IMR-90 (cell line): ENCODE data around the gene TRAF7. TPM values are rescaled to one million over a fixed set of nuclear protein-coding genes. Genes with fewer than 3 reads are reported as not detected.

ENCODE experiments used
- ATAC-seq: fragments of 200-7000 bp; cut with Tn5 transposase; 2 replicates; pipeline ENCODE4 v1.9.1; 2020; ENCODE audit warnings: low read depth, mild to moderate bottlenecking, moderate library complexity
- BruUV-seq: library from RNA; stranded (reverse); fragments of 400-500 nt; replicated peaks from 2 replicates; lab custom pipeline; 2021; lab: Mats Ljungman, UMichigan
- CTCF ChIA-PET: fragments of 300-600 bp; formaldehyde crosslinking; extraction: SDS; loops from one replicate; lab custom pipeline; 2021; ENCODE audit warnings: antibody characterized with exemption; lab: Yijun Ruan, JAX
- POLR2A ChIA-PET: fragments of 300-600 bp; sonication (Branson Sonifier 250); formaldehyde crosslinking; loops from one replicate; lab custom pipeline; 2022; ENCODE audit warnings: antibody characterized with exemption; ENCODE audit not compliant: unreplicated experiment; lab: Charles Lee
- DNase-seq: peaks from one replicate; pipeline ENCODE4 v3.0.0; 2013
- H2AFZ ChIP-seq: replicated peaks from 2 replicates; pipeline ENCODE3; 2013; ENCODE audit warnings: low read length, mild to moderate bottlenecking; ENCODE audit not compliant: poor library complexity
- H2AK5ac ChIP-seq: 2 replicates; pipeline ENCODE4 v1.6.1; 2013; ENCODE audit warnings: low read depth, low read length, inconsistent platforms
- H2AK9ac ChIP-seq: replicated peaks from 2 replicates; pipeline ENCODE3; 2013; ENCODE audit warnings: mild to moderate bottlenecking, low read depth, low read length, moderate library complexity; ENCODE audit not compliant: poor library complexity
- H2BK120ac ChIP-seq: 2 replicates; pipeline ENCODE4 v1.6.1; 2013; ENCODE audit warnings: low read depth, low read length, inconsistent platforms
- H2BK15ac ChIP-seq: 3 replicates; pipeline ENCODE4 v1.6.1; 2013; ENCODE audit warnings: low read depth, low read length, inconsistent platforms
- H2BK20ac ChIP-seq: 2 replicates; pipeline ENCODE4 v1.6.1; 2013; ENCODE audit warnings: low read depth, mild to moderate bottlenecking, inconsistent platforms, low read length, moderate library complexity
- H2BK5ac ChIP-seq: 2 replicates; pipeline ENCODE4 v1.6.1; 2013; ENCODE audit warnings: mild to moderate bottlenecking, low read depth, low read length, inconsistent platforms; ENCODE audit not compliant: poor library complexity, severe bottlenecking
- H3K14ac ChIP-seq: replicated peaks from 2 replicates; pipeline ENCODE4 v1.6.1; 2013; ENCODE audit warnings: low read depth, low read length, inconsistent platforms
- H3K18ac ChIP-seq: 2 replicates; pipeline ENCODE4 v1.6.1; 2013; ENCODE audit warnings: low read depth, low read length, control low read depth
- H3K23ac ChIP-seq: 2 replicates; pipeline ENCODE4 v1.6.1; 2013; ENCODE audit warnings: low read depth, low read length, inconsistent platforms
- H3K27ac ChIP-seq: 2 replicates; pipeline ENCODE4 v1.5.1; 2013; ENCODE audit warnings: mild to moderate bottlenecking, control low read depth, low read length; ENCODE audit not compliant: insufficient read depth
- H3K27me3 ChIP-seq: 2 replicates; pipeline ENCODE4 v1.6.1; 2013; ENCODE audit warnings: low read length; ENCODE audit not compliant: control insufficient read depth, insufficient read depth
- H3K36me3 ChIP-seq: 2 replicates; pipeline ENCODE4 v1.6.1; 2013; ENCODE audit warnings: low read length, mixed read lengths; ENCODE audit not compliant: control insufficient read depth, insufficient read depth
- H3K4ac ChIP-seq: 2 replicates; pipeline ENCODE4 v1.6.1; 2013; ENCODE audit warnings: low read depth, low read length, inconsistent platforms
- H3K4me1 ChIP-seq: 2 replicates; pipeline ENCODE4 v1.6.1; 2013; ENCODE audit warnings: low read length, mixed read lengths; ENCODE audit not compliant: control insufficient read depth, insufficient read depth
- H3K4me2 ChIP-seq: 2 replicates; pipeline ENCODE4 v1.6.1; 2013; ENCODE audit warnings: low read depth, mild to moderate bottlenecking, control low read depth, low read length, moderate library complexity
- H3K4me3 ChIP-seq: 2 replicates; pipeline ENCODE4 v1.5.1; 2013; ENCODE audit warnings: low read depth, mild to moderate bottlenecking, control low read depth, low read length, moderate library complexity; ENCODE audit not compliant: insufficient read depth
- H3K56ac ChIP-seq: 2 replicates; pipeline ENCODE4 v1.6.1; 2013; ENCODE audit warnings: low read length, inconsistent platforms; ENCODE audit not compliant: insufficient read depth; ENCODE audit errors: extremely low read depth
- H3K79me1 ChIP-seq, 2 experiments: 2 replicates each; pipeline ENCODE4 v1.6.1; 2013; ENCODE audit warnings: low read length in 2 of 2, inconsistent platforms in 1 of 2, low read depth in 1 of 2
- H3K9ac ChIP-seq: 2 replicates; pipeline ENCODE4 v1.6.1; 2013; ENCODE audit warnings: low read depth, low read length, control low read depth
- H3K9me1 ChIP-seq: 2 replicates; pipeline ENCODE4 v1.6.1; 2013; ENCODE audit warnings: low read length, inconsistent platforms; ENCODE audit not compliant: insufficient read depth
- H3K9me3 ChIP-seq: 2 replicates; pipeline ENCODE4 v1.6.1; 2013; ENCODE audit warnings: low read length; ENCODE audit not compliant: control insufficient read depth, insufficient read depth
- H4K20me1 ChIP-seq: 2 replicates; pipeline ENCODE4 v1.6.1; 2013; ENCODE audit warnings: low read length, inconsistent platforms; ENCODE audit not compliant: insufficient read depth
- H4K5ac ChIP-seq: 2 replicates; pipeline ENCODE4 v1.6.1; 2013; ENCODE audit warnings: mild to moderate bottlenecking, low read depth, low read length, control low read depth
- H4K8ac ChIP-seq, 2 experiments: 2 replicates each; pipeline ENCODE4 v1.6.1; 2013; ENCODE audit warnings: low read depth in 2 of 2, low read length in 2 of 2, control low read depth in 1 of 2, inconsistent platforms in 1 of 2
- H4K91ac ChIP-seq: 2 replicates; pipeline ENCODE4 v1.6.1; 2013; ENCODE audit warnings: low read depth, low read length, inconsistent platforms; ENCODE audit not compliant: insufficient read depth
- BHLHE40 ChIP-seq: fragments of 150-350 bp; IDR thresholded peaks from 2 replicates; pipeline ENCODE4 v1.6.1; 2016; ENCODE audit warnings: mild to moderate bottlenecking, low read depth, low read length
- CEBPB ChIP-seq: IDR thresholded peaks from 2 replicates; pipeline ENCODE4 v1.6.1; 2012; ENCODE audit warnings: low read depth, low read length, improper control_type of control experiment
- CHD1 ChIP-seq: IDR thresholded peaks from 2 replicates; pipeline ENCODE4 v1.6.1; 2012; ENCODE audit warnings: low read depth, low read length, improper control_type of control experiment
- ELK1 ChIP-seq: fragments of 150-350 bp; IDR thresholded peaks from 2 replicates; pipeline ENCODE4 v1.6.1; 2016; ENCODE audit warnings: low read depth, mild to moderate bottlenecking, low read length, moderate library complexity, borderline replicate concordance
- FOS ChIP-seq: fragments of 150-350 bp; IDR thresholded peaks from 2 replicates; pipeline ENCODE4 v1.6.1; 2016; ENCODE audit warnings: low read depth, low read length
- MAFK ChIP-seq: IDR thresholded peaks from 2 replicates; pipeline ENCODE4 v1.6.1; 2012; ENCODE audit warnings: low read depth, low read length, improper control_type of control experiment
- MAZ ChIP-seq: IDR thresholded peaks from 2 replicates; pipeline ENCODE4 v1.6.1; 2012; ENCODE audit warnings: low read depth, mild to moderate bottlenecking, low read length, improper control_type of control experiment, moderate library complexity, borderline replicate concordance
- MXI1 ChIP-seq: IDR thresholded peaks from 2 replicates; pipeline ENCODE4 v1.6.1; 2012; ENCODE audit warnings: low read depth, mild to moderate bottlenecking, low read length, moderate library complexity, borderline replicate concordance
- NFE2L2 ChIP-seq: fragments of 150-350 bp; IDR thresholded peaks from 2 replicates; pipeline ENCODE4 v1.6.1; 2016; ENCODE audit warnings: low read depth, mild to moderate bottlenecking, low read length
- POLR2A ChIP-seq: IDR thresholded peaks from 2 replicates; pipeline ENCODE4 v1.6.1; 2012; ENCODE audit warnings: mild to moderate bottlenecking, low read depth, low read length
- RAD21 ChIP-seq: IDR thresholded peaks from 2 replicates; pipeline ENCODE4 v1.6.1; 2012; ENCODE audit warnings: low read length, improper control_type of control experiment
- RCOR1 ChIP-seq: IDR thresholded peaks from 2 replicates; pipeline ENCODE4 v1.6.1; 2012; ENCODE audit warnings: mild to moderate bottlenecking, low read length, improper control_type of control experiment; ENCODE audit not compliant: insufficient replicate concordance
- RFX5 ChIP-seq: IDR thresholded peaks from 2 replicates; pipeline ENCODE4 v1.8.0; 2012; ENCODE audit warnings: low read depth, mild to moderate bottlenecking, low read length, moderate library complexity
- SMC3 ChIP-seq: fragments of 150-350 bp; IDR thresholded peaks from 2 replicates; pipeline ENCODE4 v1.6.1; 2016; ENCODE audit warnings: low read depth, mild to moderate bottlenecking, antibody characterized with exemption, low read length, moderate library complexity
- USF2 ChIP-seq: fragments of 150-350 bp; IDR thresholded peaks from 2 replicates; pipeline ENCODE4 v1.6.1; 2017; ENCODE audit warnings: mild to moderate bottlenecking, antibody characterized with exemption, low read length, low read depth
- WGBS, 2 experiments: methylation state at CpG; one replicate each; pipeline versions ENCODE4 v1.1.5 to v1.1.7; 2013; ENCODE audit warnings: missing lambda C conversion rate in 2 of 2; ENCODE audit not compliant: insufficient read length in 1 of 2; ENCODE audit errors: extremely low coverage in 2 of 2; 5-methylcytosine and 5-hydroxymethylcytosine counted together
- dilution Hi-C: fragments of 300-500 bp; cut with HindIII; formaldehyde crosslinking; loops from one replicate; pipeline ENCODE4 v1.14.3; 2018; ENCODE audit warnings: low sequenced_read_pairs; ENCODE audit not compliant: unreplicated experiment
- in situ Hi-C: fragments of 300-500 bp; cut with MboI; formaldehyde crosslinking; loops from 3 replicates; pipeline ENCODE4 v1.14.3; 2019; ENCODE audit warnings: low sequenced_read_pairs, inconsistent platforms, mixed read lengths
- intact Hi-C: fragments of 100-400 bp; cut with micrococcal nuclease; formaldehyde crosslinking; loops from 2 replicates; pipeline ENCODE4 v1.10.0; 2022
- polyA plus RNA-seq, 3 experiments: library from polyadenylated mRNA; depleted of rRNA; stranded (reverse); fragments of >200 nt; gene quantifications; 2 replicates each; pipeline ENCODE4 v1.2.3, GENCODE V29; 2012; ENCODE audit warnings: low replicate concordance in 1 of 3
- total RNA-seq: library from RNA; depleted of rRNA; stranded (reverse); fragments of >200 nt; gene quantifications from 2 replicates; pipeline ENCODE4 v1.2.3, GENCODE V29; 2012

TRAF7 gene
- total and polyA plus RNA-seq, 2 of the 4 experiments (the other 2 are of a cell fraction): 29.6 to 52.6 TPM

GRCh38 chr16:2205104-2205966 lies 49.8 kb downstream of the TRAF7 start, which contains the start of gene MLST8:
MLST8 (plus strand) TSS chr16:2205454; CDS start chr16:2206086, 632 bp downstream.
- peaks cover 5% of the 10 kb centered on the region; the same call in 1 of the 2 replicates for H4K20me1 ChIP-seq
- peak; percentile 96 for ATAC-seq
- H2AK9ac ChIP-seq: peak within 1 kb of the TSS; percentile 100
- H3K18ac ChIP-seq: peak within 1 kb of the TSS; percentile 91
- H2BK5ac ChIP-seq: peak within 1 kb of the TSS; percentile 99
- H4K8ac ChIP-seq: peak within 1 kb of the TSS; percentile 91 to 100
- in situ Hi-C loops: no loop called here
- intact Hi-C loops: no loop called here
- H3K79me1 ChIP-seq: peaks cover 13 to 24% of the 10 kb centered on the region in 2 experiments
- peak within 1 kb of the TSS; percentile 97 for H3K9ac ChIP-seq
- H3K56ac ChIP-seq: peak within 1 kb of the TSS; percentile 94
- peaks cover 6% of the 10 kb centered on the region; the same call in 1 of the 2 replicates for H3K9me1 ChIP-seq
- H2BK20ac ChIP-seq: peak within 1 kb of the TSS; percentile 73; the same call in 1 of the 2 replicates
- CTCF ChIA-PET: interaction anchor here (0.6 kb wide), 1 partner anchor 183 kb away, joined by 3 read pairs; no protein-coding TSS in a partner anchor
- peak within 1 kb of the TSS; percentile 74; the same call in 1 of the 3 replicates for H2BK15ac ChIP-seq
- peak within 1 kb of the TSS; percentile 99 for H4K91ac ChIP-seq
- peak within 1 kb of the TSS; percentile 93 for H2BK120ac ChIP-seq
- dilution Hi-C loops: no loop called here
- no peaks in the 10 kb centered on the region for H3K9me3 ChIP-seq
- H3K27ac ChIP-seq: peak within 1 kb of the TSS; percentile 99
- H3K23ac ChIP-seq: peak within 1 kb of the TSS; percentile 95
- peak within 1 kb of the TSS; percentile 98 for H2AK5ac ChIP-seq
- peaks cover 6% of the 10 kb centered on the region for H3K27me3 ChIP-seq
- peak within 1 kb of the TSS; percentile 91 for H3K4me2 ChIP-seq
- peak within 1 kb of the TSS; percentile 92 for H3K4me3 ChIP-seq
- peaks cover 25% of the 10 kb centered on the region; the same call in 1 of the 2 replicates for H3K36me3 ChIP-seq
- peak within 1 kb of the TSS; percentile 97 for H4K5ac ChIP-seq
- H3K4me1 ChIP-seq: peaks cover 7% of the 10 kb centered on the region
- peak; percentile 80 for DNase-seq
- peak within 1 kb of the TSS; percentile 99 for H3K4ac ChIP-seq
- BruUV-seq: no TSS peak
- POLR2A ChIA-PET: no interaction called here
- peak within 1 kb of the TSS; percentile 99 for H3K14ac ChIP-seq
- 1% methylated on average over 48 of the region's 93 CpGs; no CpG with 5 or more reads in 1 of the 2 experiments for WGBS, 2 experiments
- peak within 1 kb of the TSS; percentile 100 for H2AFZ ChIP-seq
- TF ChIP-seq RCOR1: no peak
- TF ChIP-seq POLR2A: peak; percentile 84; the same call in 1 of the 2 replicates
- peak; percentile 96 for TF ChIP-seq BHLHE40
- TF ChIP-seq CHD1: peak; percentile 88; the same call in 1 of the 2 replicates
- no peak for TF ChIP-seq NFE2L2
- TF ChIP-seq RAD21: no peak
- no peak for TF ChIP-seq ELK1
- no peak for TF ChIP-seq FOS
- TF ChIP-seq CEBPB: no peak
- no peak for TF ChIP-seq SMC3
- no peak for TF ChIP-seq RFX5
- TF ChIP-seq MAFK: no peak
- peak; percentile 63 for TF ChIP-seq USF2
- 0 out of 2 replicates have a peak, but pooled peaks have one; percentile 18 for TF ChIP-seq MXI1
- peak; percentile 70; the same call in 1 of the 2 replicates for TF ChIP-seq MAZ
